Keratinocyte (primary cell): Measurements from ENCODE around the gene NUP98. TPM values are rescaled to one million over a fixed set of nuclear protein-coding genes. Genes with fewer than 3 reads are reported as not detected.

Experiments
- DNase-seq: peaks from one replicate; pipeline ENCODE4 v3.0.0-alpha.2; 2011; ENCODE audit warnings: low read depth, missing footprints, low spot score
- FAIRE-seq: peaks from 2 replicates; lab custom pipeline; 2011; peaks lifted over from hg19 to GRCh38; lab: Jason Lieb, UNC
- H2AFZ ChIP-seq: 2 replicates; pipeline ENCODE4 v1.6.0; 2012; ENCODE audit warnings: low read length, control low read depth, inconsistent platforms; ENCODE audit not compliant: control insufficient read depth
- H3K27ac ChIP-seq: 2 replicates; pipeline ENCODE4 v1.5.1; 2011; ENCODE audit warnings: low read length; ENCODE audit not compliant: control insufficient read depth, insufficient read depth
- H3K27me3 ChIP-seq: 3 replicates; pipeline ENCODE4 v1.6.0; 2011; ENCODE audit warnings: low read length; ENCODE audit not compliant: control insufficient read depth, insufficient read depth; ENCODE audit errors: extremely low read depth
- H3K36me3 ChIP-seq, 2 experiments: 2 replicates in 1 of 2; 3 replicates in 1 of 2; pipeline ENCODE4 v1.5.1; 2011; ENCODE audit warnings: low read length in 2 of 2, mild to moderate bottlenecking in 1 of 2; ENCODE audit not compliant: control insufficient read depth in 2 of 2, insufficient read depth in 2 of 2; ENCODE audit errors: extremely low read depth in 1 of 2
- H3K4me1 ChIP-seq: 3 replicates; pipeline ENCODE4 v1.5.1; 2011; ENCODE audit warnings: low read length; ENCODE audit not compliant: control insufficient read depth, insufficient read depth; ENCODE audit errors: extremely low read depth
- H3K4me2 ChIP-seq: 3 replicates; pipeline ENCODE4 v1.6.0; 2011; ENCODE audit warnings: low read depth, low read length; ENCODE audit not compliant: control insufficient read depth, insufficient read depth; ENCODE audit errors: extremely low read depth
- H3K4me3 ChIP-seq, 3 experiments: fragments of 200-600 bp in 1 of 3; sonication (generic) in 1 of 3; 2 replicates in 2 of 3; 3 replicates in 1 of 3; pipeline ENCODE4 v1.5.1; 2011 to 2016; ENCODE audit warnings: low read length in 3 of 3, mild to moderate bottlenecking in 3 of 3, control low read depth in 2 of 3, inconsistent platforms in 1 of 3, low read depth in 1 of 3, mixed read lengths in 1 of 3, mixed run types in 1 of 3, moderate library complexity in 1 of 3; ENCODE audit not compliant: control insufficient read depth in 2 of 3, insufficient read depth in 2 of 3; ENCODE audit errors: extremely low read depth in 1 of 3
- H3K79me2 ChIP-seq: 2 replicates; pipeline ENCODE4 v1.6.0; 2012; ENCODE audit warnings: low read length; ENCODE audit not compliant: control insufficient read depth, insufficient read depth
- H3K9ac ChIP-seq: 3 replicates; pipeline ENCODE4 v1.6.0; 2011; ENCODE audit warnings: low read length; ENCODE audit not compliant: control insufficient read depth, insufficient read depth; ENCODE audit errors: extremely low read depth
- H3K9me1 ChIP-seq: 3 replicates; pipeline ENCODE4 v1.6.0; 2011; ENCODE audit warnings: low read length; ENCODE audit not compliant: control insufficient read depth, insufficient read depth; ENCODE audit errors: extremely low read depth
- H3K9me3 ChIP-seq: 2 replicates; pipeline ENCODE4 v1.5.1; 2012; ENCODE audit warnings: low read depth, low read length; ENCODE audit not compliant: control insufficient read depth
- H4K20me1 ChIP-seq: 3 replicates; pipeline ENCODE4 v1.6.0; 2011; ENCODE audit warnings: low read length; ENCODE audit not compliant: control insufficient read depth, insufficient read depth; ENCODE audit errors: extremely low read depth
- EZH2 ChIP-seq: IDR thresholded peaks from one replicate; pipeline ENCODE4 v1.6.1; 2012; ENCODE audit warnings: inconsistent platforms, mild to moderate bottlenecking, low read length, moderate library complexity
- dilution Hi-C: fragments of 300-500 bp; cut with MboI; formaldehyde crosslinking; loops from one replicate; pipeline ENCODE4 v1.7.0; 2020; ENCODE audit warnings: low sequenced_read_pairs; ENCODE audit not compliant: extremely low pct_ligation_motif_present
- polyA plus RNA-seq, 5 experiments: library from polyadenylated mRNA; depleted of rRNA in 3 of 5; stranded (reverse) in 3 of 5; stranded (forward) in 1 of 5; unstranded in 1 of 5; fragments of >200 nt; gene quantifications; 1 replicate in 1 of 5; 2 replicates in 3 of 5; 3 replicates in 1 of 5; pipeline versions ENCODE4 v1.2.1 to v1.2.3, GENCODE V29; 2011 to 2012; ENCODE audit warnings: missing spikeins in 2 of 5, low read depth in 1 of 5, low replicate concordance in 1 of 5
- TF ChIP-seq, protein P1 (sequence below), 3 experiments: IDR thresholded peaks in 1 of 3; conservative IDR thresholded peaks in 1 of 3; optimal IDR thresholded peaks in 1 of 3; 2 replicates in 2 of 3; 3 replicates in 1 of 3; pipeline versions ENCODE3 to v1.5.1; 2011; ENCODE audit warnings: low read length in 3 of 3, mild to moderate bottlenecking in 3 of 3, moderate library complexity in 2 of 3, control low read depth in 1 of 3, inconsistent platforms in 1 of 3; ENCODE audit not compliant: insufficient read depth in 2 of 3; ENCODE audit errors: extremely low read depth in 1 of 3

Gene NUP98
- polyA plus RNA-seq, 1 donor (not counting 4 experiments of a cell fraction or from before 2014, with no cell fraction given) = 66.9 TPM

- Histone ChIP-seq H3K9ac (no peak overlapping the region), H3K4me1 (no peaks in the 10 kb centered on the region), H3K36me3 (no peaks in the 10 kb centered on the region), H4K20me1 (peaks cover 2% of the 10 kb centered on the region), H3K4me3 (no peak overlapping the region), H3K79me2 (no peaks in the 10 kb centered on the region), H3K4me2 (no peak overlapping the region), H3K27me3 (peaks cover 8% of the 10 kb centered on the region), H2AFZ (no peak overlapping the region), H3K9me3 (no peaks in the 10 kb centered on the region), H3K27ac (no peak overlapping the region), H3K9me1 (no peaks in the 10 kb centered on the region)
- TF ChIP-seq, protein P1, sequence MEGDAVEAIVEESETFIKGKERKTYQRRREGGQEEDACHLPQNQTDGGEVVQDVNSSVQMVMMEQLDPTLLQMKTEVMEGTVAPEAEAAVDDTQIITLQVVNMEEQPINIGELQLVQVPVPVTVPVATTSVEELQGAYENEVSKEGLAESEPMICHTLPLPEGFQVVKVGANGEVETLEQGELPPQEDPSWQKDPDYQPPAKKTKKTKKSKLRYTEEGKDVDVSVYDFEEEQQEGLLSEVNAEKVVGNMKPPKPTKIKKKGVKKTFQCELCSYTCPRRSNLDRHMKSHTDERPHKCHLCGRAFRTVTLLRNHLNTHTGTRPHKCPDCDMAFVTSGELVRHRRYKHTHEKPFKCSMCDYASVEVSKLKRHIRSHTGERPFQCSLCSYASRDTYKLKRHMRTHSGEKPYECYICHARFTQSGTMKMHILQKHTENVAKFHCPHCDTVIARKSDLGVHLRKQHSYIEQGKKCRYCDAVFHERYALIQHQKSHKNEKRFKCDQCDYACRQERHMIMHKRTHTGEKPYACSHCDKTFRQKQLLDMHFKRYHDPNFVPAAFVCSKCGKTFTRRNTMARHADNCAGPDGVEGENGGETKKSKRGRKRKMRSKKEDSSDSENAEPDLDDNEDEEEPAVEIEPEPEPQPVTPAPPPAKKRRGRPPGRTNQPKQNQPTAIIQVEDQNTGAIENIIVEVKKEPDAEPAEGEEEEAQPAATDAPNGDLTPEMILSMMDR (optimal IDR thresholded peaks at IDR 0.05 in 1 of 3, IDR thresholded peaks at IDR 0.05 in 1 of 3, conservative IDR thresholded peaks at IDR 0.05 in 1 of 3; ENCODE audit: extremely low read depth in 1 of 3, insufficient read depth in 2 of 3, low read length in 3 of 3) = no peak
- no peak for TF ChIP-seq EZH2
- no peak for FAIRE-seq
- dilution Hi-C loops = no loop called here
- no peak for DNase-seq
Measured at GRCh38 chr11:3635641-3636375, 161.5 kb downstream of the NUP98 start.

DNA sequence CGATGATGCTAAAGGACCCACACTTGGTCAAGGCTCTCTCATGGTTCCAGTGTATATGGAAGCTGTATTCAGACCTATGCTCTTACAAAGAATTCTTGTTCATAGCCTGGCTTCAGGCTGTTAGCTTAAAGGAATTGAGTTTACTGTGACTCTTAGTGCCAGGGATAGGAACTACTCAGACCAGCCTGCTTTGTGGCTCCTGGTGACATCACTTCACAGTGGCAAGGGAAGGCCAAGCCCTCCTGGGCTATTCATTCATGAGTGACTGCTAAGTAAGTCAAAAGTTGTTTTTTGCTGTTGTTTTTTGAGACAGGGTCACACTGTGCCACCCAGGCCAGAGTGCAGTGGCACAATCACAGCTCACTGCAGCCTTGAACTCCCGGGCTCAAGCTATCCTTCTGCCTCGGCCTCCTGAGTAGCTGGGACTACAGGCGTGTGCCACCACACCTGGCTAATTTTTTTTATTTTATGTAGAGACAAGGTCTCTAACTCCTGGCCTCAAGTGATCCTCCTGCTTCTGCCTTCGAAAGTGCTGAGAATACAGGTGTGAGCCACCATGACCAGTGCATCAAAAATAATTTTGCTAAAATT lies 165.2 kb downstream of the NUP98 start:
- no peak overlapping the region for H2AFZ ChIP-seq
- no peaks in the 10 kb centered on the region for H4K20me1 ChIP-seq

More for the DNA sequence above, 165.2 kb downstream of the NUP98 start:
- dilution Hi-C loops = no loop called here
- Histone ChIP-seq H3K4me3 (no peak overlapping the region), H3K27ac (no peak overlapping the region), H3K9ac (no peak overlapping the region), H3K36me3 (no peaks in the 10 kb centered on the region), H3K4me2 (no peak overlapping the region), H3K9me1 (no peaks in the 10 kb centered on the region), H3K4me1 (no peaks in the 10 kb centered on the region), H3K79me2 (no peaks in the 10 kb centered on the region), H3K9me3 (no peaks in the 10 kb centered on the region), H3K27me3 (peaks cover 5% of the 10 kb centered on the region)
- no peak for DNase-seq
- no peak for TF ChIP-seq EZH2
- TF ChIP-seq, protein P1 (optimal IDR thresholded peaks at IDR 0.05 in 1 of 3, IDR thresholded peaks at IDR 0.05 in 1 of 3, conservative IDR thresholded peaks at IDR 0.05 in 1 of 3; ENCODE audit: extremely low read depth in 1 of 3, insufficient read depth in 2 of 3, low read length in 3 of 3) = no peak
- no peak for FAIRE-seq
